H1 (cell line): ENCODE data around the gene CNGB1. TPM values are rescaled to one million over a fixed set of nuclear protein-coding genes. Genes with fewer than 3 reads are reported as not detected.

Experiments
- CTCF ChIA-PET: fragments of 300-600 bp; sonication (Branson Sonifier 250); formaldehyde crosslinking; loops from one replicate; lab custom pipeline; 2021; ENCODE audit not compliant: partially characterized antibody; lab: Charles Lee
- POLR2A ChIA-PET: fragments of 300-600 bp; sonication (Branson Sonifier 250); formaldehyde crosslinking; loops from one replicate; lab custom pipeline; 2021; ENCODE audit warnings: inconsistent platforms; ENCODE audit not compliant: partially characterized antibody; lab: Charles Lee
- DNase-seq, 2 experiments: peaks; one replicate each; pipeline versions ENCODE4 v3.0.0 to v3.0.0-alpha.2; 2010 to 2022; ENCODE audit warnings: low spot score in 2 of 2, low read depth in 1 of 2, mixed read lengths in 1 of 2
- FAIRE-seq: peaks from 2 replicates; lab custom pipeline; 2011; peaks lifted over from hg19 to GRCh38; lab: Jason Lieb, UNC
- H2AFZ ChIP-seq: 2 replicates; pipeline ENCODE4 v1.8.1; 2012; ENCODE audit warnings: low read length, inconsistent platforms
- H2AK5ac ChIP-seq: 2 replicates; pipeline ENCODE4 v1.6.1; 2013; ENCODE audit warnings: low read depth, low read length
- H2BK120ac ChIP-seq: replicated peaks from 2 replicates; pipeline ENCODE3; 2013; ENCODE audit warnings: low read depth, low read length, inconsistent platforms
- H2BK12ac ChIP-seq: 2 replicates; pipeline ENCODE4 v1.6.1; 2013; ENCODE audit warnings: low read depth, low read length
- H2BK15ac ChIP-seq: 2 replicates; pipeline ENCODE4 v1.6.1; 2013; ENCODE audit warnings: low read length
- H2BK20ac ChIP-seq: 2 replicates; pipeline ENCODE4 v1.6.1; 2013; ENCODE audit warnings: low read length
- H2BK5ac ChIP-seq: 2 replicates; pipeline ENCODE4 v1.6.1; 2013; ENCODE audit warnings: low read depth, low read length
- H3K14ac ChIP-seq: 2 replicates; pipeline ENCODE4 v1.6.1; 2013; ENCODE audit warnings: inconsistent platforms; ENCODE audit not compliant: insufficient read length
- H3K18ac ChIP-seq: 2 replicates; pipeline ENCODE4 v1.6.1; 2013; ENCODE audit warnings: low read length; ENCODE audit errors: extremely low read depth
- H3K23ac ChIP-seq: 2 replicates; pipeline ENCODE4 v1.6.1; 2013; ENCODE audit warnings: inconsistent platforms; ENCODE audit not compliant: insufficient read length
- H3K23me2 ChIP-seq: 2 replicates; pipeline ENCODE4 v1.6.1; 2013; ENCODE audit warnings: low read depth, low read length
- H3K27ac ChIP-seq: 2 replicates; pipeline ENCODE4 v1.6.1; 2011; ENCODE audit warnings: low read depth, low read length, inconsistent platforms
- H3K27me3 ChIP-seq, 4 experiments: replicated peaks in 1 of 4; 1 replicate in 1 of 4; 2 replicates in 3 of 4; pipeline versions ENCODE4 v1.6.1 to v1.8.1; 2011 to 2013; ENCODE audit warnings: low read length in 3 of 4, mild to moderate bottlenecking in 3 of 4, inconsistent platforms in 2 of 4, mixed read lengths in 2 of 4, moderate library complexity in 1 of 4; ENCODE audit not compliant: control insufficient read depth in 3 of 4, insufficient read depth in 3 of 4; ENCODE audit errors: extremely low read depth in 1 of 4
- H3K36me3 ChIP-seq, 4 experiments: 2 replicates each; pipeline versions ENCODE4 v1.6.1 to v1.8.1; 2011 to 2013; ENCODE audit warnings: mild to moderate bottlenecking in 4 of 4, low read length in 3 of 4, moderate library complexity in 2 of 4, control low read depth in 1 of 4, inconsistent platforms in 1 of 4; ENCODE audit not compliant: insufficient read depth in 4 of 4, control insufficient read depth in 2 of 4
- H3K4ac ChIP-seq: replicated peaks from 2 replicates; pipeline ENCODE3; 2013; ENCODE audit warnings: low read length, low read depth, mixed read lengths, inconsistent platforms; ENCODE audit not compliant: insufficient read length
- H3K4me1 ChIP-seq, 4 experiments: replicated peaks in 1 of 4; 1 replicate in 1 of 4; 2 replicates in 3 of 4; pipeline versions ENCODE4 v1.6.1 to v1.8.1; 2011 to 2013; ENCODE audit warnings: low read length in 3 of 4, inconsistent platforms in 2 of 4, mixed read lengths in 1 of 4; ENCODE audit not compliant: insufficient read depth in 4 of 4, control insufficient read depth in 3 of 4
- H3K4me2 ChIP-seq, 2 experiments: 2 replicates each; pipeline versions ENCODE4 v1.6.1 to v1.8.1; 2011 to 2013; ENCODE audit warnings: low read depth in 2 of 2, low read length in 2 of 2, control low read depth in 1 of 2, inconsistent platforms in 1 of 2, mild to moderate bottlenecking in 1 of 2; ENCODE audit not compliant: insufficient read depth in 1 of 2
- H3K4me3 ChIP-seq, 4 experiments: fragments of 200-600, 300-600 bp in 1 of 4; sonication (generic), shearing (Covaris generic), sonication (Bioruptor Twin) in 1 of 4; 2 replicates each; pipeline versions ENCODE4 v1.5.1 to v1.8.1; 2011 to 2016; ENCODE audit warnings: low read length in 4 of 4, low read depth in 3 of 4, control low read depth in 2 of 4, inconsistent platforms in 2 of 4, mild to moderate bottlenecking in 2 of 4, mixed read lengths in 1 of 4, moderate library complexity in 1 of 4; ENCODE audit not compliant: insufficient read depth in 2 of 4; ENCODE audit errors: extremely low read depth in 1 of 4
- H3K56ac ChIP-seq: replicated peaks from 2 replicates; pipeline ENCODE3; 2013; ENCODE audit warnings: low read depth, mild to moderate bottlenecking, mixed read lengths, low read length, inconsistent platforms; ENCODE audit not compliant: insufficient read length
- H3K79me1 ChIP-seq: 2 replicates; pipeline ENCODE4 v1.6.1; 2013; ENCODE audit warnings: low read depth, low read length, control low read depth
- H3K79me2 ChIP-seq, 2 experiments: 2 replicates each; pipeline versions ENCODE4 v1.6.1 to v1.8.1; 2012 to 2013; ENCODE audit warnings: low read length in 2 of 2, mild to moderate bottlenecking in 2 of 2, inconsistent platforms in 1 of 2; ENCODE audit not compliant: insufficient read depth in 2 of 2, control insufficient read depth in 1 of 2
- H3K9ac ChIP-seq, 4 experiments: replicated peaks in 1 of 4; 1 replicate in 1 of 4; 2 replicates in 3 of 4; pipeline versions ENCODE4 v1.6.1 to v1.8.1; 2011 to 2013; ENCODE audit warnings: low read depth in 3 of 4, low read length in 3 of 4, control low read depth in 2 of 4, mild to moderate bottlenecking in 2 of 4, moderate library complexity in 2 of 4, inconsistent platforms in 1 of 4; ENCODE audit errors: extremely low read depth in 1 of 4
- H3K9me3 ChIP-seq, 2 experiments: 2 replicates each; pipeline versions ENCODE4 v1.6.1 to v1.8.1; 2012 to 2013; ENCODE audit warnings: mild to moderate bottlenecking in 2 of 2, moderate library complexity in 2 of 2, control low read depth in 1 of 2, inconsistent platforms in 1 of 2, low read depth in 1 of 2, low read length in 1 of 2, mixed read lengths in 1 of 2; ENCODE audit not compliant: insufficient read depth in 2 of 2
- H4K20me1 ChIP-seq, 2 experiments: replicated peaks in 1 of 2; 2 replicates each; pipeline versions ENCODE3 to v1.8.1; 2011 to 2013; ENCODE audit warnings: inconsistent platforms in 2 of 2, low read length in 2 of 2, mild to moderate bottlenecking in 1 of 2; ENCODE audit not compliant: insufficient read depth in 2 of 2, control insufficient read depth in 1 of 2
- H4K5ac ChIP-seq: 2 replicates; pipeline ENCODE4 v1.6.1; 2013; ENCODE audit warnings: low read length, low read depth, mixed read lengths, inconsistent platforms; ENCODE audit not compliant: insufficient read length
- H4K8ac ChIP-seq: 2 replicates; pipeline ENCODE4 v1.8.0; 2013; ENCODE audit warnings: mild to moderate bottlenecking, moderate library complexity, low read length, inconsistent platforms; ENCODE audit not compliant: insufficient read depth; ENCODE audit errors: extremely low read depth
- H4K91ac ChIP-seq: replicated peaks from 2 replicates; pipeline ENCODE3; 2013; ENCODE audit warnings: low read length, mixed read lengths, inconsistent platforms; ENCODE audit not compliant: insufficient read length
- ASH2L ChIP-seq: fragments of 200-600, 300-600 bp; sonication (generic); IDR thresholded peaks from one replicate; pipeline ENCODE4 v1.7.1; 2017; ENCODE audit warnings: low read length
- BCL11A ChIP-seq, 2 experiments: IDR thresholded peaks; one replicate each; pipeline ENCODE4 v1.6.1; 2011; ENCODE audit warnings: low read depth in 2 of 2, low read length in 2 of 2, mild to moderate bottlenecking in 2 of 2
- CBX8 ChIP-seq: fragments of 300-800, 300-1000 bp; sonication (generic); IDR thresholded peaks from 2 replicates; pipeline ENCODE4 v1.7.1; 2016; ENCODE audit warnings: low read depth, low read length, borderline replicate concordance
- KDM4A ChIP-seq: IDR thresholded peaks from one replicate; pipeline ENCODE4 v1.7.1; 2012; ENCODE audit warnings: low read depth, mild to moderate bottlenecking, moderate library complexity, low read length, inconsistent platforms; ENCODE audit not compliant: severe bottlenecking
- KDM5A ChIP-seq: fragments of 200-600 bp; IDR thresholded peaks from 2 replicates; pipeline ENCODE4 v1.7.1; 2012; ENCODE audit warnings: mild to moderate bottlenecking, low read length, inconsistent platforms, mixed read lengths
- NANOG ChIP-seq: IDR thresholded peaks from 2 replicates; pipeline ENCODE4 v1.6.1; 2011; ENCODE audit warnings: low read length, low read depth, mild to moderate bottlenecking, inconsistent platforms; ENCODE audit not compliant: insufficient read depth, poor library complexity, severe bottlenecking
- RBBP5 ChIP-seq: IDR thresholded peaks from 2 replicates; pipeline ENCODE4 v1.7.1; 2012; ENCODE audit warnings: low read depth, mild to moderate bottlenecking, inconsistent platforms, low read length, moderate library complexity, borderline replicate concordance
- TAF7 ChIP-seq: optimal IDR thresholded peaks from 2 replicates; pipeline ENCODE3; 2011; ENCODE audit warnings: low read depth, mild to moderate bottlenecking, inconsistent platforms, low read length, moderate library complexity, borderline replicate concordance
- USF2 ChIP-seq: IDR thresholded peaks from 2 replicates; pipeline ENCODE4 v1.6.1; 2011; ENCODE audit warnings: low read length, improper control_type of control experiment
- ZNF274 ChIP-seq: IDR thresholded peaks from 2 replicates; pipeline ENCODE4 v1.7.0; 2012; ENCODE audit warnings: low read length, borderline replicate concordance; ENCODE audit errors: extremely low read depth
- WGBS, 2 experiments: shearing (Covaris generic) in 1 of 2; methylation state at CpG; one replicate each; pipeline versions ENCODE4 v1.1.6 to v1.1.7; 2013 to 2015; ENCODE audit warnings: low lambda C conversion rate in 2 of 2, mixed read lengths in 2 of 2, inconsistent platforms in 1 of 2, low coverage in 1 of 2, missing lambda C conversion rate in 1 of 2; ENCODE audit not compliant: insufficient replicate concordance in 2 of 2, insufficient coverage in 1 of 2, insufficient read length in 1 of 2; ENCODE audit errors: extremely low coverage in 1 of 2, missing lambda C conversion rate in 1 of 2; 5-methylcytosine and 5-hydroxymethylcytosine counted together
- polyA plus RNA-seq, 7 experiments: library from polyadenylated mRNA; depleted of rRNA in 3 of 7; stranded (reverse) in 5 of 7; unstranded in 2 of 7; fragments of >200 nt in 5 of 7; fragments of 200-250 nt in 2 of 7; gene quantifications; 1 replicate in 5 of 7; 2 replicates in 1 of 7; 4 replicates in 1 of 7; pipeline versions ENCODE4 v1.2.1 to v1.2.3, GENCODE V29; 2011 to 2013; ENCODE audit warnings: missing spikeins in 2 of 7, mixed read lengths in 2 of 7
- total RNA-seq: library from RNA; stranded (reverse); fragmentation: NEBNext Ultra II Directional; extraction: Animal tissue kit (Norgen Biotek cat#: 25700); gene quantifications from 2 replicates; pipeline ENCODE4 v1.2.1, GENCODE V29; 2021

CNGB1 gene
- total and polyA plus RNA-seq, 2 of the 8 experiments (the other 6 are each of a cell fraction or from before 2014, with no cell fraction given) = not detected

GRCh38 chr16:57995721-57996405 is 24.9 kb upstream of the CNGB1 start:
- Histone ChIP-seq H3K27me3 (peaks cover 0 to 3% (median 0%) of the 10 kb centered on the region in 4 experiments; a peak in 2 of 7 replicates), H4K8ac (no peak overlapping the region; the same call in 1 of the 2 replicates), H3K23me2 (peaks cover 2% of the 10 kb centered on the region; the same call in 1 of the 2 replicates), H3K18ac (no peak overlapping the region), H2BK120ac (no peak overlapping the region), H3K79me2 (no peaks in the 10 kb centered on the region), H2BK5ac (no peak overlapping the region), H4K5ac (no peak overlapping the region), H3K56ac (no peak overlapping the region), H3K4me2 (no peak overlapping the region), H3K4ac (no peak overlapping the region), H3K14ac (no peak overlapping the region), H2BK15ac (no peak overlapping the region; the same call in 1 of the 2 replicates), H3K36me3 (peaks cover 0 to 12% (median 3%) of the 10 kb centered on the region in 4 experiments; a peak in 4 of 8 replicates), H3K4me1 (peaks cover 4 to 14% (median 7%) of the 10 kb centered on the region in 4 experiments; a peak in 6 of 7 replicates), H4K91ac (no peak overlapping the region), H3K9me3 (no peaks in the 10 kb centered on the region), H3K23ac (no peak overlapping the region), H3K79me1 (no peaks in the 10 kb centered on the region), H2BK20ac (no peak overlapping the region), H3K4me3 (no peak overlapping the region), H4K20me1 (peaks cover 1 to 7% of the 10 kb centered on the region in 2 experiments), H3K27ac (no peak overlapping the region; the same call in 1 of the 2 replicates), H2BK12ac (no peak overlapping the region), H2AFZ (no peak overlapping the region), H2AK5ac (no peak overlapping the region), H3K9ac (no peak overlapping the region)
- FAIRE-seq = no peak
- CTCF ChIA-PET = interaction anchor here (0.9 to 26.3 kb wide), 5 partner anchors 15 to 236 kb away, joined by 3 to 305 read pairs (median 3); no protein-coding TSS in a partner anchor
- no peak for DNase-seq
- POLR2A ChIA-PET = interaction anchor here (1.2 kb wide), 1 partner anchor 21 kb away, joined by 3 read pairs; no protein-coding TSS in a partner anchor
- 87% methylated on average over 18 of the region's 18 CpGs; no CpG with 5 or more reads in 1 of the 2 experiments for WGBS, 2 experiments
- no peak for TF ChIP-seq KDM5A
- TF ChIP-seq USF2 = no peak
- no peak for TF ChIP-seq RBBP5
- no peak for TF ChIP-seq CBX8
- no peak for TF ChIP-seq TAF7
- no peak for TF ChIP-seq ZNF274
- no peak for TF ChIP-seq KDM4A
- no peak for TF ChIP-seq ASH2L
- no peak for TF ChIP-seq BCL11A (IDR thresholded peaks at IDR 0.05; ENCODE audit: low read depth in 2 of 2, low read length in 2 of 2)
- no peak for TF ChIP-seq NANOG
